IMR-90 (cell line): Measurements from ENCODE around the gene TERF2IP. TPM values are rescaled to one million over a fixed set of nuclear protein-coding genes. Genes with fewer than 3 reads are reported as not detected.

Experiments
- ATAC-seq: fragments of 200-7000 bp; cut with Tn5 transposase; 2 replicates; pipeline ENCODE4 v1.9.1; 2020; ENCODE audit warnings: low read depth, mild to moderate bottlenecking, moderate library complexity
- BruUV-seq: library from RNA; stranded (reverse); fragments of 400-500 nt; replicated peaks from 2 replicates; lab custom pipeline; 2021; lab: Mats Ljungman, UMichigan
- CTCF ChIA-PET: fragments of 300-600 bp; formaldehyde crosslinking; extraction: SDS; loops from one replicate; lab custom pipeline; 2021; ENCODE audit warnings: antibody characterized with exemption; lab: Yijun Ruan, JAX
- POLR2A ChIA-PET: fragments of 300-600 bp; sonication (Branson Sonifier 250); formaldehyde crosslinking; loops from one replicate; lab custom pipeline; 2022; ENCODE audit warnings: antibody characterized with exemption; ENCODE audit not compliant: unreplicated experiment; lab: Charles Lee
- DNase-seq: peaks from one replicate; pipeline ENCODE4 v3.0.0; 2013
- H2AFZ ChIP-seq: replicated peaks from 2 replicates; pipeline ENCODE3; 2013; ENCODE audit warnings: low read length, mild to moderate bottlenecking; ENCODE audit not compliant: poor library complexity
- H2AK5ac ChIP-seq: 2 replicates; pipeline ENCODE4 v1.6.1; 2013; ENCODE audit warnings: low read depth, low read length, inconsistent platforms
- H2AK9ac ChIP-seq: replicated peaks from 2 replicates; pipeline ENCODE3; 2013; ENCODE audit warnings: mild to moderate bottlenecking, low read depth, low read length, moderate library complexity; ENCODE audit not compliant: poor library complexity
- H2BK120ac ChIP-seq: 2 replicates; pipeline ENCODE4 v1.6.1; 2013; ENCODE audit warnings: low read depth, low read length, inconsistent platforms
- H2BK15ac ChIP-seq: 3 replicates; pipeline ENCODE4 v1.6.1; 2013; ENCODE audit warnings: low read depth, low read length, inconsistent platforms
- H2BK20ac ChIP-seq: 2 replicates; pipeline ENCODE4 v1.6.1; 2013; ENCODE audit warnings: low read depth, mild to moderate bottlenecking, inconsistent platforms, low read length, moderate library complexity
- H2BK5ac ChIP-seq: 2 replicates; pipeline ENCODE4 v1.6.1; 2013; ENCODE audit warnings: mild to moderate bottlenecking, low read depth, low read length, inconsistent platforms; ENCODE audit not compliant: poor library complexity, severe bottlenecking
- H3K14ac ChIP-seq: replicated peaks from 2 replicates; pipeline ENCODE4 v1.6.1; 2013; ENCODE audit warnings: low read depth, low read length, inconsistent platforms
- H3K18ac ChIP-seq: 2 replicates; pipeline ENCODE4 v1.6.1; 2013; ENCODE audit warnings: low read depth, low read length, control low read depth
- H3K23ac ChIP-seq: 2 replicates; pipeline ENCODE4 v1.6.1; 2013; ENCODE audit warnings: low read depth, low read length, inconsistent platforms
- H3K27ac ChIP-seq: 2 replicates; pipeline ENCODE4 v1.5.1; 2013; ENCODE audit warnings: mild to moderate bottlenecking, control low read depth, low read length; ENCODE audit not compliant: insufficient read depth
- H3K27me3 ChIP-seq: 2 replicates; pipeline ENCODE4 v1.6.1; 2013; ENCODE audit warnings: low read length; ENCODE audit not compliant: control insufficient read depth, insufficient read depth
- H3K36me3 ChIP-seq: 2 replicates; pipeline ENCODE4 v1.6.1; 2013; ENCODE audit warnings: low read length, mixed read lengths; ENCODE audit not compliant: control insufficient read depth, insufficient read depth
- H3K4ac ChIP-seq: 2 replicates; pipeline ENCODE4 v1.6.1; 2013; ENCODE audit warnings: low read depth, low read length, inconsistent platforms
- H3K4me1 ChIP-seq: 2 replicates; pipeline ENCODE4 v1.6.1; 2013; ENCODE audit warnings: low read length, mixed read lengths; ENCODE audit not compliant: control insufficient read depth, insufficient read depth
- H3K4me2 ChIP-seq: 2 replicates; pipeline ENCODE4 v1.6.1; 2013; ENCODE audit warnings: low read depth, mild to moderate bottlenecking, control low read depth, low read length, moderate library complexity
- H3K4me3 ChIP-seq: 2 replicates; pipeline ENCODE4 v1.5.1; 2013; ENCODE audit warnings: low read depth, mild to moderate bottlenecking, control low read depth, low read length, moderate library complexity; ENCODE audit not compliant: insufficient read depth
- H3K56ac ChIP-seq: 2 replicates; pipeline ENCODE4 v1.6.1; 2013; ENCODE audit warnings: low read length, inconsistent platforms; ENCODE audit not compliant: insufficient read depth; ENCODE audit errors: extremely low read depth
- H3K79me1 ChIP-seq, 2 experiments: 2 replicates each; pipeline ENCODE4 v1.6.1; 2013; ENCODE audit warnings: low read length in 2 of 2, inconsistent platforms in 1 of 2, low read depth in 1 of 2
- H3K9ac ChIP-seq: 2 replicates; pipeline ENCODE4 v1.6.1; 2013; ENCODE audit warnings: low read depth, low read length, control low read depth
- H3K9me1 ChIP-seq: 2 replicates; pipeline ENCODE4 v1.6.1; 2013; ENCODE audit warnings: low read length, inconsistent platforms; ENCODE audit not compliant: insufficient read depth
- H3K9me3 ChIP-seq: 2 replicates; pipeline ENCODE4 v1.6.1; 2013; ENCODE audit warnings: low read length; ENCODE audit not compliant: control insufficient read depth, insufficient read depth
- H4K20me1 ChIP-seq: 2 replicates; pipeline ENCODE4 v1.6.1; 2013; ENCODE audit warnings: low read length, inconsistent platforms; ENCODE audit not compliant: insufficient read depth
- H4K5ac ChIP-seq: 2 replicates; pipeline ENCODE4 v1.6.1; 2013; ENCODE audit warnings: mild to moderate bottlenecking, low read depth, low read length, control low read depth
- H4K8ac ChIP-seq, 2 experiments: 2 replicates each; pipeline ENCODE4 v1.6.1; 2013; ENCODE audit warnings: low read depth in 2 of 2, low read length in 2 of 2, control low read depth in 1 of 2, inconsistent platforms in 1 of 2
- H4K91ac ChIP-seq: 2 replicates; pipeline ENCODE4 v1.6.1; 2013; ENCODE audit warnings: low read depth, low read length, inconsistent platforms; ENCODE audit not compliant: insufficient read depth
- BHLHE40 ChIP-seq: fragments of 150-350 bp; IDR thresholded peaks from 2 replicates; pipeline ENCODE4 v1.6.1; 2016; ENCODE audit warnings: mild to moderate bottlenecking, low read depth, low read length
- CEBPB ChIP-seq: IDR thresholded peaks from 2 replicates; pipeline ENCODE4 v1.6.1; 2012; ENCODE audit warnings: low read depth, low read length, improper control_type of control experiment
- CHD1 ChIP-seq: IDR thresholded peaks from 2 replicates; pipeline ENCODE4 v1.6.1; 2012; ENCODE audit warnings: low read depth, low read length, improper control_type of control experiment
- CTCF ChIP-seq: conservative IDR thresholded peaks from 2 replicates; pipeline ENCODE4 v1.5.1; 2012; ENCODE audit warnings: mild to moderate bottlenecking, low read depth, low read length, improper control_type of control experiment
- ELK1 ChIP-seq: fragments of 150-350 bp; IDR thresholded peaks from 2 replicates; pipeline ENCODE4 v1.6.1; 2016; ENCODE audit warnings: low read depth, mild to moderate bottlenecking, low read length, moderate library complexity, borderline replicate concordance
- FOS ChIP-seq: fragments of 150-350 bp; IDR thresholded peaks from 2 replicates; pipeline ENCODE4 v1.6.1; 2016; ENCODE audit warnings: low read depth, low read length
- MAFK ChIP-seq: IDR thresholded peaks from 2 replicates; pipeline ENCODE4 v1.6.1; 2012; ENCODE audit warnings: low read depth, low read length, improper control_type of control experiment
- MAZ ChIP-seq: IDR thresholded peaks from 2 replicates; pipeline ENCODE4 v1.6.1; 2012; ENCODE audit warnings: low read depth, mild to moderate bottlenecking, low read length, improper control_type of control experiment, moderate library complexity, borderline replicate concordance
- MXI1 ChIP-seq: IDR thresholded peaks from 2 replicates; pipeline ENCODE4 v1.6.1; 2012; ENCODE audit warnings: low read depth, mild to moderate bottlenecking, low read length, moderate library complexity, borderline replicate concordance
- NFE2L2 ChIP-seq: fragments of 150-350 bp; IDR thresholded peaks from 2 replicates; pipeline ENCODE4 v1.6.1; 2016; ENCODE audit warnings: low read depth, mild to moderate bottlenecking, low read length
- POLR2A ChIP-seq: IDR thresholded peaks from 2 replicates; pipeline ENCODE4 v1.6.1; 2012; ENCODE audit warnings: mild to moderate bottlenecking, low read depth, low read length
- RAD21 ChIP-seq: IDR thresholded peaks from 2 replicates; pipeline ENCODE4 v1.6.1; 2012; ENCODE audit warnings: low read length, improper control_type of control experiment
- RCOR1 ChIP-seq: IDR thresholded peaks from 2 replicates; pipeline ENCODE4 v1.6.1; 2012; ENCODE audit warnings: mild to moderate bottlenecking, low read length, improper control_type of control experiment; ENCODE audit not compliant: insufficient replicate concordance
- RFX5 ChIP-seq: IDR thresholded peaks from 2 replicates; pipeline ENCODE4 v1.8.0; 2012; ENCODE audit warnings: low read depth, mild to moderate bottlenecking, low read length, moderate library complexity
- SMC3 ChIP-seq: fragments of 150-350 bp; IDR thresholded peaks from 2 replicates; pipeline ENCODE4 v1.6.1; 2016; ENCODE audit warnings: low read depth, mild to moderate bottlenecking, antibody characterized with exemption, low read length, moderate library complexity
- WGBS, 2 experiments: methylation state at CpG; one replicate each; pipeline versions ENCODE4 v1.1.5 to v1.1.7; 2013; ENCODE audit warnings: missing lambda C conversion rate in 2 of 2; ENCODE audit not compliant: insufficient read length in 1 of 2; ENCODE audit errors: extremely low coverage in 2 of 2; 5-methylcytosine and 5-hydroxymethylcytosine counted together
- dilution Hi-C: fragments of 300-500 bp; cut with HindIII; formaldehyde crosslinking; loops from one replicate; pipeline ENCODE4 v1.14.3; 2018; ENCODE audit warnings: low sequenced_read_pairs; ENCODE audit not compliant: unreplicated experiment
- in situ Hi-C: fragments of 300-500 bp; cut with MboI; formaldehyde crosslinking; loops from 3 replicates; pipeline ENCODE4 v1.14.3; 2019; ENCODE audit warnings: low sequenced_read_pairs, inconsistent platforms, mixed read lengths
- intact Hi-C: fragments of 100-400 bp; cut with micrococcal nuclease; formaldehyde crosslinking; loops from 2 replicates; pipeline ENCODE4 v1.10.0; 2022
- polyA plus RNA-seq, 3 experiments: library from polyadenylated mRNA; depleted of rRNA; stranded (reverse); fragments of >200 nt; gene quantifications; 2 replicates each; pipeline ENCODE4 v1.2.3, GENCODE V29; 2012; ENCODE audit warnings: low replicate concordance in 1 of 3
- total RNA-seq: library from RNA; depleted of rRNA; stranded (reverse); fragments of >200 nt; gene quantifications from 2 replicates; pipeline ENCODE4 v1.2.3, GENCODE V29; 2012
- TF ChIP-seq, protein P1 (sequence below): fragments of 150-350 bp; IDR thresholded peaks from 2 replicates; pipeline ENCODE4 v1.6.1; 2017; ENCODE audit warnings: mild to moderate bottlenecking, antibody characterized with exemption, low read length, low read depth

The TERF2IP gene
- total and polyA plus RNA-seq, 2 of the 4 experiments (the other 2 are of a cell fraction), result 15.4 to 32.5 TPM

GRCh38 chr16:75627851-75628250 lies 19.7 kb upstream of the TERF2IP start:
- Histone ChIP-seq H4K20me1 (no peaks in the 10 kb centered on the region), H2BK5ac (no peak overlapping the region), H3K4me1 (no peaks in the 10 kb centered on the region), H3K36me3 (peaks cover 58% of the 10 kb centered on the region), H3K9ac (no peak overlapping the region), H2AFZ (no peak overlapping the region), H3K79me1 (no peaks in the 10 kb centered on the region; a peak in 1 of 4 replicates), H3K14ac (no peak overlapping the region), H3K23ac (no peak overlapping the region), H2AK5ac (no peak overlapping the region), H2BK20ac (no peak overlapping the region), H3K9me3 (no peaks in the 10 kb centered on the region), H3K27me3 (no peaks in the 10 kb centered on the region), H3K4ac (no peak overlapping the region), H2AK9ac (no peak overlapping the region), H3K27ac (no peak overlapping the region), H3K4me3 (no peak overlapping the region), H2BK120ac (no peak overlapping the region), H4K8ac (no peak overlapping the region), H2BK15ac (no peak overlapping the region), H3K18ac (no peak overlapping the region), H3K9me1 (no peaks in the 10 kb centered on the region), H3K4me2 (no peak overlapping the region), H4K5ac (no peak overlapping the region), H4K91ac (no peak overlapping the region), H3K56ac (no peak overlapping the region)
- BruUV-seq, result no TSS peak
- peak; percentile 16 for DNase-seq
- 80% methylated on average over 1 of the region's 3 CpGs; no CpG with 5 or more reads in 1 of the 2 experiments for WGBS, 2 experiments
- ChIA-PET POLR2A (no interaction called here), CTCF (no interaction called here)
- in situ Hi-C loops, result no loop called here
- no peak for ATAC-seq
- dilution Hi-C loops, result no loop called here
- TF ChIP-seq CEBPB (no peak), MAFK (no peak), NFE2L2 (no peak), RFX5 (no peak), ELK1 (no peak), CHD1 (no peak), POLR2A (no peak), MAZ (no peak), RCOR1 (no peak), MXI1 (no peak), RAD21 (no peak), FOS (no peak), SMC3 (no peak), CTCF (no peak), BHLHE40 (no peak)
- TF ChIP-seq, protein P1, sequence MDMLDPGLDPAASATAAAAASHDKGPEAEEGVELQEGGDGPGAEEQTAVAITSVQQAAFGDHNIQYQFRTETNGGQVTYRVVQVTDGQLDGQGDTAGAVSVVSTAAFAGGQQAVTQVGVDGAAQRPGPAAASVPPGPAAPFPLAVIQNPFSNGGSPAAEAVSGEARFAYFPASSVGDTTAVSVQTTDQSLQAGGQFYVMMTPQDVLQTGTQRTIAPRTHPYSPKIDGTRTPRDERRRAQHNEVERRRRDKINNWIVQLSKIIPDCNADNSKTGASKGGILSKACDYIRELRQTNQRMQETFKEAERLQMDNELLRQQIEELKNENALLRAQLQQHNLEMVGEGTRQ, result no peak
- intact Hi-C loops, result loop anchor here (10.0 kb wide), 2 partner anchors 163 to 433 kb away; partner anchors contain the start of gene TMEM170A
